Fibroblast of the aortic adventitia (primary cell): Measurements from ENCODE around the gene NCOR2. TPM values are rescaled to one million over a fixed set of nuclear protein-coding genes. Genes with fewer than 3 reads are reported as not detected.
"Not testable (repeated sequence)": the region's sequence is repeated elsewhere in the genome, so short reads cannot be mapped to it uniquely, and the experiment has no call there.

Source experiments
- DNase-seq: peaks from one replicate; pipeline ENCODE4 v3.0.0-alpha.2; 2010; ENCODE audit warnings: low read depth
- H3K4me3 ChIP-seq: 2 replicates; pipeline ENCODE4 v1.5.1; 2011; ENCODE audit warnings: low read depth, mild to moderate bottlenecking, control low read depth, low read length, moderate library complexity
- total RNA-seq: library from RNA; depleted of rRNA; stranded (reverse); fragments of >200 nt; gene quantifications from 2 replicates; pipeline ENCODE4 v1.2.3, GENCODE V29; 2012; ENCODE audit warnings: low replicate concordance
- TF ChIP-seq, protein P1 (sequence below): IDR thresholded peaks from 2 replicates; pipeline ENCODE4 v1.5.1; 2011; ENCODE audit warnings: mild to moderate bottlenecking, low read length, control low read depth, inconsistent platforms; ENCODE audit not compliant: insufficient read depth

The NCOR2 gene
- total RNA-seq, 1 donor: 58.5 TPM

DNA sequence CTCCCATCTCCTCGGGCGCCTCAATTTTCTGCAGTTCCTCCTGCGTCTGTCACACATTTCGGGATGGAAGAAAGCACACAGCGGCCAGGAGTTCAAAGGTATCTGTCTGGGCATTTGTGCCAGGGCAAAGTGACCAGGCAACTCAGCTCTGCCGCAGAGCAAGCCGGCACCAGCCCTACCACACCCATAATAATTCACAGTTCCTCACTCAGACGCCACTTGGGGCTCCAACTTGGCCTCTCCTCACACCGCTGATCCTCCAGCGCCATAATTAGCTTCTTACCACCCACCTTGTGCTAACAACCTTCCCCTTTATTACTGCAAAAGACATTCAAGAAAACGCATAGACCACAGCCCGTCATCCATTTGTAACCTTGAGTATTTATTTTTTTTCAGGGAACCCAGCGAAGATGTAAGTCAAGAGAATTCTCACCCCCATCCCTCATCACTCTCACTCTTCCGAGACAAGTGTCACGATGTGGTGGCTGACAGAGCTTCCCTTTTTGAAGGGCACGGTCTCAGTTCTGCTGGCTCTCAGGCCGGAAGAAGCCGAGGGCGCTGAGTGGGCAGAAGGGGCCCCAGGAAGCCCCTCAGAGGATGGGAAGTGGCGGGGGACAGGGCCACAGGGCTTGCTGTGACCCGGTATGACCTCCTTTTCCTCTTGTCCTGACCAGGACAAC is 25.2 kb upstream of the NCOR2 start:
- no peak overlapping the region for H3K4me3 ChIP-seq
- TF ChIP-seq, protein P1, sequence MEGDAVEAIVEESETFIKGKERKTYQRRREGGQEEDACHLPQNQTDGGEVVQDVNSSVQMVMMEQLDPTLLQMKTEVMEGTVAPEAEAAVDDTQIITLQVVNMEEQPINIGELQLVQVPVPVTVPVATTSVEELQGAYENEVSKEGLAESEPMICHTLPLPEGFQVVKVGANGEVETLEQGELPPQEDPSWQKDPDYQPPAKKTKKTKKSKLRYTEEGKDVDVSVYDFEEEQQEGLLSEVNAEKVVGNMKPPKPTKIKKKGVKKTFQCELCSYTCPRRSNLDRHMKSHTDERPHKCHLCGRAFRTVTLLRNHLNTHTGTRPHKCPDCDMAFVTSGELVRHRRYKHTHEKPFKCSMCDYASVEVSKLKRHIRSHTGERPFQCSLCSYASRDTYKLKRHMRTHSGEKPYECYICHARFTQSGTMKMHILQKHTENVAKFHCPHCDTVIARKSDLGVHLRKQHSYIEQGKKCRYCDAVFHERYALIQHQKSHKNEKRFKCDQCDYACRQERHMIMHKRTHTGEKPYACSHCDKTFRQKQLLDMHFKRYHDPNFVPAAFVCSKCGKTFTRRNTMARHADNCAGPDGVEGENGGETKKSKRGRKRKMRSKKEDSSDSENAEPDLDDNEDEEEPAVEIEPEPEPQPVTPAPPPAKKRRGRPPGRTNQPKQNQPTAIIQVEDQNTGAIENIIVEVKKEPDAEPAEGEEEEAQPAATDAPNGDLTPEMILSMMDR: no peak
- DNase-seq: no peak

DNA sequence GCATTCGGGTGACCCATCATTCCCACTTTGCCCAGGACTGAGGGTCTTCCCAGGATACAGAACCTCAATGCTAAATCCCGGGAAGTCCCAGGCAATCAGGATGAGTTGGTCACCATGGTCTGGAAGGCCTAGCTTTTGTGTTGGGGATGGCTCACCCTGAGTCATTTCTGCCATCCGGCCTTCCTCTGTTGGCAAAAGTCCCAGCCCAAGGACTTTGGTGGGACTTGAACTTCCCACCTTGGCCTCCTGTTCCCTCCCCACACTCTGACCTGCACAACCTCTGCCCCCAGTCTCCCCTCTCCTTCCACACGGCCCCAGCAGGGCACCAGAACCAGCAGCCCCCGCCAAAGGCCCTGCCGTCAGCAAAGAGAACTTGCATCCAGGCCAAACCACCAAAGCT is 24.6 kb upstream of the NCOR2 start:
- TF ChIP-seq, protein P1: peak; percentile 10
- H3K4me3 ChIP-seq: no peak overlapping the region
- peak; percentile 59 for DNase-seq

DNA sequence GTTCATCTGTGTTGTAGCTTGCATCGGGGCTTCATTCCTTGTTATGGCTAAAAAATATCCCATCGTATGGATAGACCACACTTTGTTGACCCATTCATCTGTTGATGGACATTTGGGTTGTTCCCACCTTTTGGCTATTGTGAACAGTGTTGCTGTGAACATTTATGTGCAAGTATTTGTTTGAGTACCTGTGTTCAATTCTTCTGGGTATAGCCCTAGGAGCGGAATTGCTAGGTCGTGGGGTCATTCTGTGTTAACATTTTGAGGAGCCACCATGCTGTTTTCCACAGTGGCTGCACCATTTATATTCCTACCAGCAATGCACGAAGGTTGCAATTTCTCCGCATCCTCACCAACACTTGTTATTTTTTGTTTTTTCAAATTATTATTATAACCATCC is 23.0 kb upstream of the NCOR2 start:
- H3K4me3 ChIP-seq: no peak overlapping the region
- TF ChIP-seq, protein P1: no peak
- no peak for DNase-seq

DNA sequence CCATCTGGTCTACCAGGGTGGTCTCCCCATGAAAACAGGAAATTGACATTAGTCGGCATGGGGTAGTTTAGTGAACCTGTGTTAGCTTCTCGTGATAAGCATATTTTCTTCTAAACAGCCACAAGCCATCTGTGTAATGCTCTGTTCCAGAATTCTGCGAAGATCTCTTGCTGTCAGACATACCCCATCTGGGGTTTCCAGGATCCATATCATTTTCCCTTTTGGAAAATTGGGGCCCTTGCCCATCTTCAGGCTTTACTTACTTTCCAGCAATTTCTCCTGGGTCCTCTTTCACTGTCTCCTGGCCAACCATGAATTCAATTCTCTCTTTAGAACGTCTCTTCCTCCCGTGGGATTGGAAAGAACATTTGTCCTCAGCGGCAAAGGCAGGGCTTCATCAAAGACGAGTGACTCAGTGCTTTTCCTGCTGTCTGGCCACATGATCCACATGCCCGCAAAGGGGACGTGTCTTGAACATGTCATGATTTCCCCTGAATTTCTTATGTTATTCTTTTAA is 21.4 kb upstream of the NCOR2 start:
- TF ChIP-seq, protein P1: no peak
- peak; percentile 55 for DNase-seq
- H3K4me3 ChIP-seq: no peak overlapping the region

DNA sequence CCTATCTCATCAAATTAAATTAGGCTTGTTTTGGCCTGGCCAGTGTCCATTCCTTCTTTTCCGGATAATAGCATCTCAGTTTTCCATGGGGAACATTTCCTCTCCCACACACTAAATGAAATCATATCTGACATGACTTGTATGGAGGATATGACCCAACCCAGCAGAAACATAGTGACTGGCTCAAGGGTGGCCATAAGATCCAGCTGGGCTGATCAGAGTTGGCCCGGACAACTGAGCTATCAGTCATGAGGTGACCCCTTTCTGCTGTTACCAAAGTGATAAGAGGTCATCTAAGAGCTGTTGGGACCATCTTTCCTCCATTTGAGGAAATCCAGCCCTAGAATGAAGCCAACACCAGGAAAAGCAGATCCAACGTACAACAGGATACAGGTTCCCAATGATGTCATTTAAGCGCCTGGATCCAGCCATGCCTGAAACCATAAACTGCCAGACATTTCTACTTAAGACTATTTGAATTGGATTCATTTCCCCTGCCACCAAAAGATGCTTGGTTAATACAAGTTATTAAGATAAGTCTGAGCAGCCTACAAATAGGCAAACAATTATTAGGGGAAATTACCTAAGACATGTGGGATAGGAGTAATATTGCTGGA is 20.7 kb upstream of the NCOR2 start:
- no peak for DNase-seq
- TF ChIP-seq, protein P1: no peak
- no peak overlapping the region for H3K4me3 ChIP-seq

DNA sequence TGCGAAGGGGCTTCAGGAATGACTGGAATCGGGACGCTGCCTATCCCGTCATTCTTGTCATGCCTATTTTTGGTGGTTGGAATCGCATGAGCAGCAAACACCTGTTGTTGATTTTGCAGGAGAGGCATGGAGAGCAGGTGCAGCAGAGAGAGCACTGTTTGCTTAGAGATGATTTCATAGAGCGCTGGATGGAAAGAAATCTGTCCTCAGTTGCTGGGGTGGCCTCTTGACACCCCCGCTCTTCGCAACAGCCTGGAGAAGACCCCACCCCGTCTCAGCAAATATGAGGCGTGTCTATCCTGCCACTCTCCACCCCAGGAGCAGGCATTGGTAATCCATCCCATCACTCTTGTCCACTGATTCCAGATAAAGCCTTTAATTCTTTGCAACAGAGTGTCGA is 19.3 kb upstream of the NCOR2 start:
- TF ChIP-seq, protein P1: no peak
- DNase-seq: no peak
- no peak overlapping the region for H3K4me3 ChIP-seq

DNA sequence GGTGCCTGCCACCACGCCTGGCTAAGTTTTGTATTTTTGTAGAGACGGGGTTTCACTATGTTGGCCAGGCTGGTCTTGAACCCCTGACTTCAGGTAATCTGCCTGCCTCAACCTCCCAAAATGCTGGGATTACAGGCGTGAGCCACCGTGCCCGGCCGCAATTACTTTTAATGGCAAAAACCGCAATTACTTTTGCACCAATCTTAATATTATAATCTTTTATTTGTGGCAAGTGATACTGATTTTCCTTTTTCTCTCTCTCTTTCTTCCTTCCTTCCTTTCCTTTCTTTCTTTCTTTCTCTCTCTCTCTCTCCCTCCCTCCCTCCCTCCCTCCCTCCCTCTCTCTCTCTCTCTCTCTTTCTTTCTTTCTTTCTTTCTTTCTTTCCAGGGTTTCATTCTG is 17.1 kb upstream of the NCOR2 start:
- DNase-seq, H3K4me3 ChIP-seq: not testable (repeated sequence)
